ENCODE measurements around the gene UNC79. TPM values are rescaled to one million over a fixed set of nuclear protein-coding genes. Genes with fewer than 3 reads are reported as not detected.

UNC79 gene
- total RNA-seq, 1 experiment from 2014 or later, result 0.05 TPM

- Histone ChIP-seq H3K4me3 (ENCODE audit: low read depth in 2 of 2, low read length in 2 of 2) (no peak overlapping the region), H3K27me3 (ENCODE audit: control insufficient read depth, insufficient read depth, low read length) (no peaks in the 10 kb centered on the region), H3K36me3 (ENCODE audit: control insufficient read depth, insufficient read depth, low read length) (no peaks in the 10 kb centered on the region), H3K9me3 (ENCODE audit: control insufficient read depth, insufficient read depth, low read depth, low read length) (no peaks in the 10 kb centered on the region), H3K4me1 (ENCODE audit: control insufficient read depth, insufficient read depth, low read length) (no peaks in the 10 kb centered on the region), H3K27ac (ENCODE audit: low read length) (no peak overlapping the region)
- TF ChIP-seq POLR2AphosphoS5 (IDR thresholded peaks at IDR 0.05; ENCODE audit: low read depth, low read length), result no peak
- intact Hi-C loops (cut with micrococcal nuclease; ENCODE audit: unreplicated experiment) (loop anchor here (5.0 kb wide), 1 partner anchor 148 kb away; no protein-coding TSS in a partner anchor), in situ Hi-C loops (cut with HindIII; ENCODE audit: low pct_unique_long_range_greater_than_20kb, low sequenced_read_pairs) (no loop called here)
- CTCF ChIA-PET, result no interaction called here
- POLR2A ChIA-PET, result no interaction called here
- DNase-seq (ENCODE audit: low read depth, low spot score) (no peak), ATAC-seq (no peak)
- BruUV-seq (replicated peaks), result no TSS peak
Observed at GRCh38 chr14:93744176-93744575, 313.4 kb downstream of the UNC79 start.

GRCh38 chr14:93744876-93745275 is 314.1 kb downstream of the UNC79 start:
- CTCF ChIA-PET, result no interaction called here

More at GRCh38 chr14:93744876-93745275, 314.1 kb downstream of the UNC79 start:
- no TSS peak for BruUV-seq (replicated peaks)
- POLR2A ChIA-PET, result no interaction called here
- Histone ChIP-seq H3K36me3 (ENCODE audit: control insufficient read depth, insufficient read depth, low read length) (no peaks in the 10 kb centered on the region), H3K4me1 (ENCODE audit: control insufficient read depth, insufficient read depth, low read length) (no peaks in the 10 kb centered on the region), H3K9me3 (ENCODE audit: control insufficient read depth, insufficient read depth, low read depth, low read length) (no peaks in the 10 kb centered on the region), H3K27ac (ENCODE audit: low read length) (no peak overlapping the region), H3K4me3 (ENCODE audit: low read depth in 2 of 2, low read length in 2 of 2) (no peak overlapping the region), H3K27me3 (ENCODE audit: control insufficient read depth, insufficient read depth, low read length) (no peaks in the 10 kb centered on the region)
- ATAC-seq (no peak), DNase-seq (ENCODE audit: low read depth, low spot score) (no peak)
- TF ChIP-seq SIN3A (IDR thresholded peaks at IDR 0.05; ENCODE audit: borderline replicate concordance, insufficient read depth, low read depth, low read length), result no peak
- TF ChIP-seq POLR2AphosphoS5 (IDR thresholded peaks at IDR 0.05; ENCODE audit: low read depth, low read length), result no peak
- no peak for TF ChIP-seq TCF7L2 (IDR thresholded peaks at IDR 0.05; ENCODE audit: low read depth, low read length)
- TF ChIP-seq, protein P1, sequence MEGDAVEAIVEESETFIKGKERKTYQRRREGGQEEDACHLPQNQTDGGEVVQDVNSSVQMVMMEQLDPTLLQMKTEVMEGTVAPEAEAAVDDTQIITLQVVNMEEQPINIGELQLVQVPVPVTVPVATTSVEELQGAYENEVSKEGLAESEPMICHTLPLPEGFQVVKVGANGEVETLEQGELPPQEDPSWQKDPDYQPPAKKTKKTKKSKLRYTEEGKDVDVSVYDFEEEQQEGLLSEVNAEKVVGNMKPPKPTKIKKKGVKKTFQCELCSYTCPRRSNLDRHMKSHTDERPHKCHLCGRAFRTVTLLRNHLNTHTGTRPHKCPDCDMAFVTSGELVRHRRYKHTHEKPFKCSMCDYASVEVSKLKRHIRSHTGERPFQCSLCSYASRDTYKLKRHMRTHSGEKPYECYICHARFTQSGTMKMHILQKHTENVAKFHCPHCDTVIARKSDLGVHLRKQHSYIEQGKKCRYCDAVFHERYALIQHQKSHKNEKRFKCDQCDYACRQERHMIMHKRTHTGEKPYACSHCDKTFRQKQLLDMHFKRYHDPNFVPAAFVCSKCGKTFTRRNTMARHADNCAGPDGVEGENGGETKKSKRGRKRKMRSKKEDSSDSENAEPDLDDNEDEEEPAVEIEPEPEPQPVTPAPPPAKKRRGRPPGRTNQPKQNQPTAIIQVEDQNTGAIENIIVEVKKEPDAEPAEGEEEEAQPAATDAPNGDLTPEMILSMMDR (IDR thresholded peaks at IDR 0.05), result no peak
- no peak for TF ChIP-seq REST (IDR thresholded peaks at IDR 0.05; ENCODE audit: insufficient read depth in 1 of 2, low read depth in 2 of 2, low read length in 1 of 2)
- intact Hi-C loops (cut with micrococcal nuclease; ENCODE audit: unreplicated experiment), result loop anchor here (5.0 kb wide), 1 partner anchor 147 kb away; no protein-coding TSS in a partner anchor
- in situ Hi-C loops (cut with HindIII; ENCODE audit: low pct_unique_long_range_greater_than_20kb, low sequenced_read_pairs), result no loop called here
